NCI-H2196 (cell line): ENCODE data around the gene C2orf42.
"Not testable (repeated sequence)": the region's sequence is repeated elsewhere in the genome, so short reads cannot be mapped to it uniquely, and the experiment has no call there.

Source experiments
- DNase-seq: peaks from one replicate; lab custom pipeline; 2025; ENCODE audit not compliant: unreplicated experiment; lab: John Stamatoyannopoulos, UW

C2orf42 gene

GRCh38 chr2:70104231-70105111 lies 86.3 kb downstream of the C2orf42 start:
- DNase-seq = no peak

- DNase-seq = no peak
Observed at GRCh38 chr2:70103531-70104061, 87.2 kb downstream of the C2orf42 start.

GRCh38 chr2:70102323-70102905 lies 88.4 kb downstream of the C2orf42 start:
- DNase-seq = not testable (repeated sequence)

- not testable (repeated sequence) for DNase-seq
Observed at GRCh38 chr2:70101686-70102085, 89.1 kb downstream of the C2orf42 start.

- no peak for DNase-seq
Observed at GRCh38 chr2:70101174-70101573, 89.6 kb downstream of the C2orf42 start.
